DND-41 (cell line): ENCODE measurements around the gene CPEB4.

Experiments
- ATAC-seq: fragments of 200-7000 bp; cut with Tn5 transposase; 3 replicates; pipeline ENCODE4 v1.9.1; 2021; ENCODE audit warnings: low read depth; ENCODE audit not compliant: insufficient read depth
- DNase-seq: peaks from one replicate; pipeline ENCODE4 v3.0.0-alpha.2; 2020
- H2AFZ ChIP-seq: 2 replicates; pipeline ENCODE4 v1.6.0; 2012; ENCODE audit warnings: low read depth, low read length
- H3K27ac ChIP-seq: 2 replicates; pipeline ENCODE4 v1.5.1; 2012; ENCODE audit warnings: low read length, inconsistent platforms
- H3K27me3 ChIP-seq: fragments of 200-600 bp; sonication (generic); 2 replicates; pipeline ENCODE4 v1.6.0; 2012; ENCODE audit warnings: low read length, mild to moderate bottlenecking, inconsistent platforms; ENCODE audit not compliant: insufficient read depth, poor library complexity
- H3K36me3 ChIP-seq: 2 replicates; pipeline ENCODE4 v1.5.1; 2012; ENCODE audit warnings: low read length, inconsistent platforms; ENCODE audit not compliant: insufficient read depth
- H3K4me1 ChIP-seq: 2 replicates; pipeline ENCODE4 v1.5.1; 2012; ENCODE audit warnings: mild to moderate bottlenecking, low read length; ENCODE audit not compliant: insufficient read depth
- H3K4me2 ChIP-seq: 2 replicates; pipeline ENCODE4 v1.6.0; 2012; ENCODE audit warnings: mild to moderate bottlenecking, moderate library complexity, low read length, inconsistent platforms; ENCODE audit not compliant: insufficient read depth
- H3K4me3 ChIP-seq, 2 experiments: fragments of 200-600 bp in 1 of 2; shearing (Covaris generic) in 1 of 2; 2 replicates each; pipeline ENCODE4 v1.5.1; 2012 to 2016; ENCODE audit warnings: inconsistent platforms in 2 of 2, low read length in 2 of 2, mild to moderate bottlenecking in 2 of 2, low read depth in 1 of 2, moderate library complexity in 1 of 2
- H3K79me2 ChIP-seq: 2 replicates; pipeline ENCODE4 v1.6.0; 2012; ENCODE audit warnings: low read length, inconsistent platforms; ENCODE audit not compliant: insufficient read depth
- H3K9ac ChIP-seq: 2 replicates; pipeline ENCODE4 v1.6.0; 2012; ENCODE audit warnings: low read depth, mild to moderate bottlenecking, inconsistent platforms, low read length, moderate library complexity
- H3K9me3 ChIP-seq: 2 replicates; pipeline ENCODE4 v1.5.1; 2012; ENCODE audit warnings: low read length, moderate library complexity, mild to moderate bottlenecking, inconsistent platforms; ENCODE audit not compliant: insufficient read depth, severe bottlenecking
- H4K20me1 ChIP-seq: 2 replicates; pipeline ENCODE4 v1.6.0; 2012; ENCODE audit warnings: low read length; ENCODE audit not compliant: insufficient read depth
- EZH2 ChIP-seq: IDR thresholded peaks from 3 replicates; pipeline ENCODE4 v1.6.1; 2012; ENCODE audit warnings: borderline replicate concordance, low read depth, mild to moderate bottlenecking, moderate library complexity, low read length, inconsistent platforms; ENCODE audit not compliant: severe bottlenecking
- TF ChIP-seq, protein P1 (sequence below): IDR thresholded peaks from 2 replicates; pipeline ENCODE4 v1.5.1; 2012; ENCODE audit warnings: borderline replicate concordance, low read length, moderate library complexity, mild to moderate bottlenecking; ENCODE audit not compliant: poor library complexity, severe bottlenecking; ENCODE audit errors: extremely low read depth

CPEB4 gene

DNA sequence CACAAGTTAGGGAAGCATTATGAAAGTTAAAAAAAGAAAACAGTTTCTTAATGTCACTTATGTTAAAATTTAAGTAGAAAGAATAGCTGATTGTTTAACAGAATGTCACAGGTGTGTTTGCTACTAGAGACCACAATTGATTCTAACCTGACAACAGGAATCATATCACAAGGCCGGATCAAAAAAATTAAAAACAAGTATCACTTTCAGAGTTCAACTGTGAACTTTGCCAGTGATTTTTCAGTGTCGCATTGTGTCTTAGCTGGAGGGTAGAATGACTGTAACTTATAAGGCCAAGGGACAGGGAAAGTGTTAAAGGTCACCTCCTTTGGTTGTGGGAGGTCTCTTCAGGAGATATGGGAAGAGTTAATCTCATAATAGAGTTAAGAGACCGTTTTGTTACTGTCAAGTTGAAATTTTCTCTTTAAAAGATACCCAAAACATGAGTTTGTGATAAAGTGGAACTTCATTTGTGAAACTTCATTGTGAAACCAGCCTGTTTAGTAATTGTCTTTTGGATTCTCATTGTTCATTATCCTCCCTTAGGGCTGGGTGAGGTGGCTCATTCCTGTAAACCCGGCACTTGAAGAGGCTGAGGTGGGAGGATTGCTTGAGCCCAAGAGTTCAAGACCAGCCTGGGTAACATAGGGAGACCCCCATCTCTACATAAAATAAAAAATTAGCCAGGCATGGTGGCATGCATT lies 40.9 kb downstream of the CPEB4 start:
- no peak overlapping the region for H3K4me2 ChIP-seq

DNA sequence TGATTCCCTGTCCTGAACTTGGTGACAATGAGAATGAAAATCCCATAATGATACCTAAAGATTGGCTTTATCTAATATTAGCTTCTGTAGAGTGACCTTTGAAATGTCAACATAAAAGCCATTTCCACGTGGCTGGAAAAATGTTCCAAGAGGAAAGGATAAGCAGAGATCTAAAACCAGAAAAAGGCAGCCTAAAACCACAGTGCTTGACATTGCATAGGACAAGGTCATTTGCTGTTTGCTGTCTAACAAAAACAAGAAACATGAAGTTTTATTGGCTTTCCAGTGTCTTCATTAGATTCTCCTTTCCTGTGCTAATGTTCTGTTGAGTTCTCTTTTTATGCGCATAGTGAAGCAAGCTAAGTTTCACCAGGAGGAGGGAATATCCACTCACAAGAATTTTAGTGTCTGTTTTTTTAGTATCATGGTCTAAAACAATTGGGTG lies 44.6 kb downstream of the CPEB4 start:
- no peaks in the 10 kb centered on the region for H3K79me2 ChIP-seq
- H3K36me3 ChIP-seq: no peaks in the 10 kb centered on the region
- H3K27ac ChIP-seq: no peak overlapping the region
- DNase-seq (no peak), ATAC-seq (no peak)
- H4K20me1 ChIP-seq: no peaks in the 10 kb centered on the region
- H3K4me1 ChIP-seq: no peaks in the 10 kb centered on the region
- H3K4me2 ChIP-seq: no peak overlapping the region
- H2AFZ ChIP-seq: no peak overlapping the region
- H3K4me3 ChIP-seq: no peak overlapping the region
- no peaks in the 10 kb centered on the region for H3K27me3 ChIP-seq
- H3K9me3 ChIP-seq: no peaks in the 10 kb centered on the region
- H3K9ac ChIP-seq: no peak overlapping the region
- TF ChIP-seq EZH2: no peak
- TF ChIP-seq, protein P1, sequence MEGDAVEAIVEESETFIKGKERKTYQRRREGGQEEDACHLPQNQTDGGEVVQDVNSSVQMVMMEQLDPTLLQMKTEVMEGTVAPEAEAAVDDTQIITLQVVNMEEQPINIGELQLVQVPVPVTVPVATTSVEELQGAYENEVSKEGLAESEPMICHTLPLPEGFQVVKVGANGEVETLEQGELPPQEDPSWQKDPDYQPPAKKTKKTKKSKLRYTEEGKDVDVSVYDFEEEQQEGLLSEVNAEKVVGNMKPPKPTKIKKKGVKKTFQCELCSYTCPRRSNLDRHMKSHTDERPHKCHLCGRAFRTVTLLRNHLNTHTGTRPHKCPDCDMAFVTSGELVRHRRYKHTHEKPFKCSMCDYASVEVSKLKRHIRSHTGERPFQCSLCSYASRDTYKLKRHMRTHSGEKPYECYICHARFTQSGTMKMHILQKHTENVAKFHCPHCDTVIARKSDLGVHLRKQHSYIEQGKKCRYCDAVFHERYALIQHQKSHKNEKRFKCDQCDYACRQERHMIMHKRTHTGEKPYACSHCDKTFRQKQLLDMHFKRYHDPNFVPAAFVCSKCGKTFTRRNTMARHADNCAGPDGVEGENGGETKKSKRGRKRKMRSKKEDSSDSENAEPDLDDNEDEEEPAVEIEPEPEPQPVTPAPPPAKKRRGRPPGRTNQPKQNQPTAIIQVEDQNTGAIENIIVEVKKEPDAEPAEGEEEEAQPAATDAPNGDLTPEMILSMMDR: no peak

More for the DNA sequence above, 40.9 kb downstream of the CPEB4 start:
- ATAC-seq (no peak), DNase-seq (no peak)
- TF ChIP-seq EZH2: no peak
- TF ChIP-seq, protein P1: no peak
- Histone ChIP-seq H3K9me3 (no peaks in the 10 kb centered on the region), H3K4me3 (no peak overlapping the region), H3K27me3 (no peaks in the 10 kb centered on the region), H3K9ac (no peak overlapping the region), H3K4me1 (no peaks in the 10 kb centered on the region), H3K27ac (no peak overlapping the region), H3K36me3 (no peaks in the 10 kb centered on the region), H3K79me2 (no peaks in the 10 kb centered on the region), H4K20me1 (no peaks in the 10 kb centered on the region), H2AFZ (no peak overlapping the region)

DNA sequence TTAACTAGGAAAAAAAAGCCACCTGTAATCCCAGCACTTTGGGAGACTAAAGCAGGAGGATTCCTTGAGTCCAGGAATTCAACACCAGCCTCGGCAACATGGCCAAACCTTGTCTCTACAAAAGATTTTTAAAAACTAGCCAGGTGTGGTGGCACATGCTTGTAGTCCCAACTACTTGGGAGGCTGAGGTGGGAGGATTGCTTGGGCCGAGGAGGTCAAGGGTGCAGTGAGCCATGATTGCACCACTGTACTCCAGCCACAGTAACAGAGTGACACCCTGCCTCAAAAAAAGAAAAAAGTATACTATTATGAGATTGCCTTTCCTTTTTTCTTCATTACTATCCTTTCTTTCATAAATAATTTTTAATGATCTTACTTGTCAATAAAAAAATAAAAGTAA lies 45.8 kb downstream of the CPEB4 start:
- Histone ChIP-seq H3K4me2 (no peak overlapping the region), H3K27me3 (no peaks in the 10 kb centered on the region), H3K27ac (no peak overlapping the region), H4K20me1 (no peaks in the 10 kb centered on the region), H3K36me3 (no peaks in the 10 kb centered on the region), H3K4me1 (no peaks in the 10 kb centered on the region), H3K79me2 (no peaks in the 10 kb centered on the region), H2AFZ (no peak overlapping the region), H3K9me3 (no peaks in the 10 kb centered on the region), H3K4me3 (no peak overlapping the region), H3K9ac (no peak overlapping the region)
- DNase-seq: no peak
- ATAC-seq: no peak
- TF ChIP-seq, protein P1: no peak
- TF ChIP-seq EZH2: no peak

DNA sequence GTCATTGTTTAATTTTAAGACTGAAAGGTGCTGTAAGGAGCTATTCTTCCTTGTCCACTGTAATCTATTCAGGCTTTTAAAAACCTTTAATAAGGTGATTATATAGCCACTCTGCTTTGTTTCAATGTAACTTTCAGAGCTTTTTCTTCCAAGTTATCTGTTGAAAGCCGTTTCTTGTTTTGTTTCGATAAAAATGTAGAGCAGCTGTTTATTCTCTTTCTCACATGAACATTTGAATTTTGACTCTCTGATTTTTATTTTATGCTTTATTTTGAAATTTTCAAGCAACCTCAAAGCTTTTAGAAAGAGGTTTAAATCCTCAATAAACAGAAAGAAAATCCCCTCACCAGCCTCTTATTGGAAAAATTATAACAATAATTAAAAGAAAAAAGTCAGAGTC lies 47.2 kb downstream of the CPEB4 start:
- Histone ChIP-seq H3K9me3 (no peaks in the 10 kb centered on the region), H3K79me2 (no peaks in the 10 kb centered on the region), H3K4me3 (no peak overlapping the region), H3K9ac (no peak overlapping the region), H4K20me1 (no peaks in the 10 kb centered on the region), H3K27ac (no peak overlapping the region), H3K4me1 (no peaks in the 10 kb centered on the region), H3K36me3 (no peaks in the 10 kb centered on the region), H3K4me2 (no peak overlapping the region), H2AFZ (no peak overlapping the region), H3K27me3 (no peaks in the 10 kb centered on the region)
- DNase-seq: no peak
- no peak for TF ChIP-seq EZH2
- TF ChIP-seq, protein P1: no peak
- no peak for ATAC-seq
